Colonic mucosa (tissue), 4 donors: Measurements from ENCODE around the gene EYS. TPM values are rescaled to one million over a fixed set of nuclear protein-coding genes. Genes with fewer than 3 reads are reported as not detected.

Experiments
- DNase-seq: peaks from one replicate; pipeline ENCODE4 v3.0.0-alpha.2; 2020
- H3K27ac ChIP-seq: fragments of 200-600 bp; one replicate; pipeline ENCODE4 v1.8.0; 2021
- H3K27me3 ChIP-seq: fragments of 200-600 bp; one replicate; pipeline ENCODE4 v1.8.0; 2021
- H3K36me3 ChIP-seq: fragments of 200-600 bp; one replicate; pipeline ENCODE4 v1.8.0; 2021
- H3K4me1 ChIP-seq: fragments of 200-600 bp; one replicate; pipeline ENCODE4 v1.8.0; 2021; ENCODE audit warnings: mild to moderate bottlenecking
- H3K4me3 ChIP-seq: fragments of 200-600 bp; one replicate; pipeline ENCODE4 v1.8.0; 2021
- H3K9ac ChIP-seq, 2 donors: one replicate each; pipeline ENCODE4 v1.7.0; 2013; ENCODE audit warnings: control low read depth in 2 of 2, low read depth in 2 of 2, low read length in 2 of 2
- H3K9me3 ChIP-seq: fragments of 200-600 bp; one replicate; pipeline ENCODE4 v1.8.0; 2021
- intact Hi-C: fragments of 100-400 bp; cut with DNase I; formaldehyde crosslinking; loops from one replicate; pipeline ENCODE4 v1.14.1; 2022
- total RNA-seq, 2 donors: library from RNA; stranded (reverse); fragmentation: NEBNext Ultra II Directional in 1 of 2; extraction: Animal tissue kit (Norgen Biotek cat#: 25700) in 1 of 2; gene quantifications; one replicate each; pipeline ENCODE4 v1.2.1, GENCODE V29; 2021
- TF ChIP-seq, protein P1 (sequence below): fragments of 200-600 bp; IDR thresholded peaks from one replicate; pipeline ENCODE4 v1.8.0; 2022; ENCODE audit warnings: antibody characterized with exemption, mild to moderate bottlenecking
- donor health status: healthy.
- donor health status: DM: no; HTN: no; CAD: no.
- donor health status: DM: no; HTN: no; CAD: no.

The EYS gene
- total RNA-seq, 2 donors from 2014 or later = 0.64 to 0.82 TPM

DNA sequence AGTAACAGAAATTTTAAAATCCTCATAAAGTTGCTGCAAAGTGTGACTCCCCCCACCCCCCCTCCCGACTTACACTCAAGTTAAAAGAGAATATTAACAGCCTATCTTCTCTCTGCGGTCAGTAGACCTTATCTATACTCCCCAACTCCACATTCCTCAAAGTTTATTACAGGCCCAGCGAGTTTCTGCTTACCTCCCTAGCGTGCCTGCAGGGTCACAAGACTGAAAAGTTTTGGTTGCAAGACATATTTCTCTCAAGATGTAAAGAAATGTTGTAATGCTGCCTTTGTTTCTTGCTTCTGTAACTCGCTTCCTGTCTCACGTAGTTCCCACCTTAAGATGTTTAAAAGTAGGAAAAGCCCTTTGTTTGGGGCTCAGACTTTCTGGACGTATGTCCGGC is 1371.8 kb downstream of the EYS start:
- TF ChIP-seq, protein P1, sequence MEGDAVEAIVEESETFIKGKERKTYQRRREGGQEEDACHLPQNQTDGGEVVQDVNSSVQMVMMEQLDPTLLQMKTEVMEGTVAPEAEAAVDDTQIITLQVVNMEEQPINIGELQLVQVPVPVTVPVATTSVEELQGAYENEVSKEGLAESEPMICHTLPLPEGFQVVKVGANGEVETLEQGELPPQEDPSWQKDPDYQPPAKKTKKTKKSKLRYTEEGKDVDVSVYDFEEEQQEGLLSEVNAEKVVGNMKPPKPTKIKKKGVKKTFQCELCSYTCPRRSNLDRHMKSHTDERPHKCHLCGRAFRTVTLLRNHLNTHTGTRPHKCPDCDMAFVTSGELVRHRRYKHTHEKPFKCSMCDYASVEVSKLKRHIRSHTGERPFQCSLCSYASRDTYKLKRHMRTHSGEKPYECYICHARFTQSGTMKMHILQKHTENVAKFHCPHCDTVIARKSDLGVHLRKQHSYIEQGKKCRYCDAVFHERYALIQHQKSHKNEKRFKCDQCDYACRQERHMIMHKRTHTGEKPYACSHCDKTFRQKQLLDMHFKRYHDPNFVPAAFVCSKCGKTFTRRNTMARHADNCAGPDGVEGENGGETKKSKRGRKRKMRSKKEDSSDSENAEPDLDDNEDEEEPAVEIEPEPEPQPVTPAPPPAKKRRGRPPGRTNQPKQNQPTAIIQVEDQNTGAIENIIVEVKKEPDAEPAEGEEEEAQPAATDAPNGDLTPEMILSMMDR = no peak
- no peaks in the 10 kb centered on the region for H3K27me3 ChIP-seq
- H3K27ac ChIP-seq = no peak overlapping the region
- no peak for DNase-seq
- no peak overlapping the region for H3K4me3 ChIP-seq
- H3K4me1 ChIP-seq = no peaks in the 10 kb centered on the region
- H3K36me3 ChIP-seq = no peaks in the 10 kb centered on the region
- intact Hi-C loops = no loop called here
- no peak overlapping the region for H3K9ac ChIP-seq
- no peaks in the 10 kb centered on the region for H3K9me3 ChIP-seq

DNA sequence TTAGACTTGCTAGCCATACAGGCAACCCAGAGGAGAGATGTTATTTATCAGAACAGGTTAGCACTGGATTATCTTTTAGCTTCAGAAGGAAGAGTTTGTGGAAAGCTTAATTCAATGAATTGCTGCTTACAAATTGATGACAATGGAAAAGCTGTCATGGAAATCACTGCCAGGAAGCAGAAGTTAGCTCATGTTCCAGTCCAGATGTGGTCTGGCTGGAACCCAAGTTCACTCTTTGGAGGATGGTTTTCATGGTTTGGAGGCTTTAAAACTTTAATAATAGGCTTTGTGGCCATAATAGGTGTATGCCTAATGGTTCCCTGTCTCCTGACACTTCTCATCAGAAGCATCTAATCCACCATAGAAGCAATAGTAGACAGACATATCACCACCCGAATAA is 1372.4 kb downstream of the EYS start:
- Histone ChIP-seq H3K4me1 (no peaks in the 10 kb centered on the region), H3K27ac (no peak overlapping the region), H3K4me3 (no peak overlapping the region), H3K27me3 (no peaks in the 10 kb centered on the region), H3K9ac (no peak overlapping the region), H3K9me3 (no peaks in the 10 kb centered on the region), H3K36me3 (no peaks in the 10 kb centered on the region)
- DNase-seq = no peak
- intact Hi-C loops = loop anchor here (5.0 kb wide), 1 partner anchor 322 kb away; no protein-coding TSS in a partner anchor
- TF ChIP-seq, protein P1 = no peak

DNA sequence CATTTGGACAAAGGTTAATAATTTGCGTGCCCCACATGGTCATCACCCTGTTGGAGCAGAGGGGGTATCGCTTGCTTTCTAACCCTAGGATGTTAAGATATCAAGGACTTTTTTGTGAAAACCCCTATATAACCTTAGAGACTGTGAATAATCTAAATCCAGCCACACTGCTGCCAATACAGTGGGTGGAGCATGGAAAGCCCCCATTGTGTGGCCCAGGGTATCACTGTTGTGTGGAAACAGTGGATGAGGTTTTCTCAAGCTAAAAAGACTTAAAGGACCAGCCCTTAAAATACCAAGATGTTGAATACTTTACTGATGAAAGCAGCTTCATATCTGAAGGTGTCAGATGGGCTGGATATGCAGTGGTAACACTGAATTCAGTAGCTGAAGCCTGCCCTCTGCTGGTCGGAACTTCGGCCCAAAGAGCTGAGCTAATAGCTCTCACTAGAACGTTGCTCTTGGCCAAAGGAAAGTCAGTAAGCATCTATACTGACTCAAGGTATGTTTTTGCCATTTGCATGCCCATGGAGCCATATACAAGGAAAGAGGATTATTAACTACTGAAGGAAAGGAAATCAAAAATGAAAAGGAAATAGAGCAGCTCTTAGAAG is 1376.2 kb downstream of the EYS start:
- intact Hi-C loops = loop anchor here (2.0 to 5.0 kb wide), 2 partner anchors 318 to 408 kb away; no protein-coding TSS in a partner anchor
- peak; percentile 87 for DNase-seq
- Histone ChIP-seq H3K4me3 (no peak overlapping the region), H3K9ac (no peak overlapping the region), H3K9me3 (no peaks in the 10 kb centered on the region), H3K27ac (no peak overlapping the region), H3K4me1 (no peaks in the 10 kb centered on the region), H3K36me3 (no peaks in the 10 kb centered on the region), H3K27me3 (no peaks in the 10 kb centered on the region)
- TF ChIP-seq, protein P1 = peak; percentile 53

DNA sequence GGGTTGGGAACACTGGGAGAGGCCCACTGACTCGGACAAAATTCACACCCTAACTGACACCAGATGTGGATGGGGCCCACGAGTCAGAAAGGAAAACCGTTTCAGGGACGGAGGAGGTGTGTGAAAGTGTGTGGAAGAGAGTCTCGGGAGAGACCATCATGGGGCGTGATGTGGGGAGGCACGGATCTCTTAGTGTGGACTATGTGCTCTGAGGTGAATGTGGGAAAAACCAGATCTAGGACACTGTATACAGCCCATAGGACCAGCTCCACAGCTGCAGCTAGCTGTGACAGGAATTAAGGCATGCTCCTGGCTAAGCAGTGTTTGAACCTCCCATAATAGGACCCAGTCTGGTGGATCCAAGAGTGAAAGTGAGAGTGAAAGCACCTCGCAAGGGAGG is 1380.1 kb downstream of the EYS start:
- Histone ChIP-seq H3K4me1 (no peaks in the 10 kb centered on the region), H3K36me3 (no peaks in the 10 kb centered on the region), H3K9me3 (no peaks in the 10 kb centered on the region), H3K27ac (no peak overlapping the region), H3K27me3 (no peaks in the 10 kb centered on the region), H3K4me3 (no peak overlapping the region), H3K9ac (no peak overlapping the region)
- TF ChIP-seq, protein P1 = no peak
- DNase-seq = no peak
- intact Hi-C loops = no loop called here

DNA sequence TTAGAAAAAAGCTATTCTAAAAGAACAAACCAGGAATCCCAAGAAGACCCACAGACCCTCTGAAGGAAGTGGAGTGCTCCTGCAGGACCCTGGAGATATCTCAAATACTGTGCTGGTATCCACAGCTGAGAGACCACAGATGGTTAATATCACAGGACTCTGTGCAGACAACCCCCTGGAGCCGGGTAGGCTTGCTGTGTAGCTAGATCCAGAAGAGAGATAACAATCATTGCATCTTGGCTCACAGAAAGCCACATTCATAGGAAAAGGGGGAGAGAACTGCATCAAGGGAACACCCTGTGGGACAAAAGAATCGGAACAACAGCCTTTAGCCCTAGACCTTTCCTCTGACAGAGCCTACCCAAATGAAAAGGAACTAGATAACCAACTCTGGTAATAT is 1381.9 kb downstream of the EYS start:
- Histone ChIP-seq H3K9me3 (no peaks in the 10 kb centered on the region), H3K4me3 (no peak overlapping the region), H3K27me3 (no peaks in the 10 kb centered on the region), H3K27ac (no peak overlapping the region), H3K4me1 (no peaks in the 10 kb centered on the region), H3K36me3 (no peaks in the 10 kb centered on the region), H3K9ac (no peak overlapping the region)
- intact Hi-C loops = no loop called here
- no peak for DNase-seq
- TF ChIP-seq, protein P1 = no peak
